ENCODE measurements around the gene RPN2.
"Not testable (repeated sequence)": the region's sequence is repeated elsewhere in the genome, so short reads cannot be mapped to it uniquely, and the experiment has no call there.

RPN2 gene

GRCh38 chr20:37178839-37179682 lies at the start of gene RPN2, which contains the start of gene MROH8:
Gene RPN2 (plus strand): TSS chr20:37179330. CDS start chr20:37179357, 27 bp downstream.
Gene MROH8 (minus strand): TSS chr20:37179548.
- intact Hi-C loops (cut with DNase I), result loop anchor here (5.0 kb wide), 1 partner anchor 82 kb away; the partner anchor contains the start of gene RBL1

GRCh38 chr20:37131486-37131885 lies 47.6 kb upstream of the RPN2 start:
- DNase-seq, result no peak
- intact Hi-C loops (cut with DNase I), result no loop called here

More at GRCh38 chr20:37178839-37179682, at the start of gene RPN2, which contains the start of gene MROH8:
- peak; percentile 98 to 100 (median 99) for DNase-seq

GRCh38 chr20:37133952-37134351 lies 45.2 kb upstream of the RPN2 start:
- intact Hi-C loops (cut with DNase I), result no loop called here
- DNase-seq, result no peak

DNA sequence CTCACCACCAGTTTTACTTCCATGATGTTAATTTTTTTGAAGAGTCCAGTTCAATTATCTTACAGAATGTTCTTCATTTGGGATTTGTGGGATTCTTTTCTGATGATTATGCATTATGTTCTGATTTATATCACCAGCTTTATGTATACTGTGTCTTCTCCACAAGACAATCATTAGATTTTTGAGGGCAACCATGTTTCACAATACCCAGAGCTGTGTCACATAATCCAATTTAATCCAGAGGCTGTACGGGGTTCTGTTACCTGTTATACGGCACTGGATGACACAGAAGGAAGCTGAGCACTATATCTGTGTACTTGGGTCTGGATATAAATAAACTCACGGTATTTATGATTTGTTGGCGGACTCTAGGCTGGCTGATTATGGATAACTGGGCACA lies 41.6 kb upstream of the RPN2 start:
- intact Hi-C loops (cut with DNase I), result no loop called here
- DNase-seq, result no peak

DNA sequence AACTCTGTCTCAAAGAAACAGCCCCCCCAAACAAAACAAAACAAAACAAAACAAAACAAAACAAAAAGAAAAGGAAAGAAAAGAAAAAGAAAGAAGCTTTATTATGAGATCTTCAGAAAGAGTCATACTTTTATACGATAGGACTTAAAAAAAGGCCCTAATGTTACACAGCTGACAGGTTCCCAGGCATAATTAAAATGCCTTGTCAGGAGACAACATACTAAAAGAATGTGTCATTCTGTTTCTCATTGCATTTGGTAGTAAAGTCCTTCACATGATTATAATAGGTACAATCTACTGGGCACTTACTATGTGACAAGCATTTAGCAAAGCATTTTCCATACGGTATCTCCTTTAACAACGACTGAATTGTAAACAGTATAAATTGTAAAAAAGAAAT lies 36.4 kb upstream of the RPN2 start:
- no peak for DNase-seq
- intact Hi-C loops (cut with DNase I), result no loop called here

- intact Hi-C loops (cut with DNase I), result no loop called here
- DNase-seq, result no peak
These were observed 34.2 kb upstream of the RPN2 start for GRCh38 chr20:37144856-37145404.

GRCh38 chr20:37147250-37147649 lies 31.9 kb upstream of the RPN2 start:
- DNase-seq, result no peak
- intact Hi-C loops (cut with DNase I), result no loop called here

GRCh38 chr20:37150864-37151263 lies 28.3 kb upstream of the RPN2 start:
- intact Hi-C loops (cut with DNase I); DNase-seq: not testable (repeated sequence)

DNA sequence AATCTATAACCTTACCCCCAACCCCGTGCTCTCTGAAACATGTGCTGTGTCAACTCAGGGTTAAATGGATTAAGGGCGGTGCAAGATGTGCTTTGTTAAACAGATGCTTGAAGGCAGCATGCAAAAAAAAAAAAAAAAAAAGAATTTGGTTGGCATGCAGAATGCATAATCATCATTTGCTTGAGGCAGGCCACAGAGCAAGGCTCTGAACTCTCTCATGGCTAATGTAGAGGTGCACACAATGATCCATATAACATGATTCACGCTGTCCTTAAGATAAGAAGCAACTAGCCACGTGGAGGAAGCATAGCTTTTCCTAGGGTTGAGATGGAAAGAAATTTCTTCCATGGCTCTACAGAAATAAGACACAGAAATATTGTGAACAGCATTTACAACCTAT lies 27.6 kb upstream of the RPN2 start:
- no peak for DNase-seq
- intact Hi-C loops (cut with DNase I), result no loop called here

- DNase-seq, result no peak
- intact Hi-C loops (cut with DNase I), result no loop called here
These were observed 26.8 kb upstream of the RPN2 start for GRCh38 chr20:37152284-37152683.

DNA sequence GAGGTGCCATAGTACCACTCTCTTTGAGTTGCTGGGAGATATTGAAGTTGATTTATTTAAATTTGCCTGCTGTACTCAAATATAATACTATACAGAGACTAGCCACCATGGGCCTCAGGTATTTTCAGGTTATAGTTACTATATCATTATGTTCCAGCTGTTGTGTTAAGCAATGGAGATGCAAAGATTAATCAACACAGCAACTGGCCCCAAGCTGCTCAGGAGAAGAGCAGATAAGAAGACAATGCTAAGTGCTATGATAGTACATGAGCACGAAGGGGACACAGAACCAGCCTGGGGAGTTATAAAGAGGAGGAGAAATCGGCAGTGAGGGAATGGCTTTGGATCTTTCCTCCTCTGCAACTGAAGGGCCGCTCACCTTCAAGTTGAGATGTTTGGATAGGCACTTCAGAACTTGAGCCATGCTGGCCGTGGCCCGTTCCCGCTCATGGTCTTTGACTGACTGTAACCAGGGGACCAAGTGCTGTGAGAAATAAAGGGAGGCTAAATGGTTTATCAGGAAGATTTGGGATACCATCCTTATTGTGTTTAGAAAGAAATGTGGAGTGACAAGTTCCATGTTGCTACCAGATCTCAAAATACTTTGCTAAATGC lies 24.3 kb upstream of the RPN2 start:
- intact Hi-C loops (cut with DNase I), result no loop called here
- DNase-seq, result no peak

DNA sequence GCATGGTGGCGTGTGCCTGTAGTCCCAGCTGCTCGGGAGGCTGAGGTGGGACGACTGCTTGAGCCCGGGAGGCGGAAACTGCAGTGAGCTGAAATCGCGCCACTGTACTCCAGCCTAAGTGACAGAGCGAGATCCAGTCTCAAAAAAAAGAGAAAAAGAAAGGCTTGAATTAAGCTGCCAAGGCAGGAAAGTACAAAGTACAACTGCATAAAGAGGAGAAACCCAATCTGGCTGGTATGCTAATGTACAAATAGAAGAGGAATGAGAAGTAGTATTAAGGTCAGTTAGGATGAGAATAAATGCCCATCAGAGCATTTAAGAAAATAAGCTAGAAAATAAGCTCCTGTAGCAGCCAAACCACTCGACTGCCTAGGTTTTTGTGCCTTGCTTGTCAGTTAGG lies 23.1 kb upstream of the RPN2 start:
- DNase-seq, result no peak
- intact Hi-C loops (cut with DNase I), result no loop called here

DNA sequence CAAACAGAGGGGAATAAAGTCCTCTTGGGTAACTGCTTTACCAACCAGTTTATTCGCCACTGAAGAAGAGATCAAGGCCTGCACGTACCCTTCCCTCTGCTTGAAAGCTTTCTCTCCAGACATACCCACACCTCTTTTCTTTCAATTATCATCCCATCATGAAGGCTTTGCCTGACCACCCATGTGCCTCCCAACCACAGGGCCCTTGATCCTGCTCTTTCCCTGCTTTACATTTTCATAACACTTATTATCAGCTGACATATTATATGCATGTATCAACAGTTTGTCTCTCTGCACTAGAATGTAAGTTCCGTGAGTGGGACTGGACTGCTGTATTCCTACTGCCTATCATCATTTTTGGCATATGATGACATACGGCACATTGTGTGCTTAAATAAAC lies 20.9 kb upstream of the RPN2 start:
- intact Hi-C loops (cut with DNase I), result no loop called here
- DNase-seq, result no peak

GRCh38 chr20:37160683-37161082 lies 18.4 kb upstream of the RPN2 start:
- intact Hi-C loops (cut with DNase I), result no loop called here
- no peak for DNase-seq

GRCh38 chr20:37161830-37162549 lies 17.1 kb upstream of the RPN2 start:
- intact Hi-C loops (cut with DNase I), result no loop called here
- peak in 25 of 42 donors; percentile 8 to 71 (median 35) for DNase-seq

- intact Hi-C loops (cut with DNase I), result no loop called here
- DNase-seq, result peak in 12 of 42 donors; percentile 7 to 47 (median 19)
These were observed 16.5 kb upstream of the RPN2 start for GRCh38 chr20:37162646-37163045.

GRCh38 chr20:37163832-37164554 lies 15.1 kb upstream of the RPN2 start:
- no peak for DNase-seq
- intact Hi-C loops (cut with DNase I), result no loop called here

- intact Hi-C loops (cut with DNase I), result no loop called here
These were observed 14.1 kb upstream of the RPN2 start for GRCh38 chr20:37165031-37165430.

DNA sequence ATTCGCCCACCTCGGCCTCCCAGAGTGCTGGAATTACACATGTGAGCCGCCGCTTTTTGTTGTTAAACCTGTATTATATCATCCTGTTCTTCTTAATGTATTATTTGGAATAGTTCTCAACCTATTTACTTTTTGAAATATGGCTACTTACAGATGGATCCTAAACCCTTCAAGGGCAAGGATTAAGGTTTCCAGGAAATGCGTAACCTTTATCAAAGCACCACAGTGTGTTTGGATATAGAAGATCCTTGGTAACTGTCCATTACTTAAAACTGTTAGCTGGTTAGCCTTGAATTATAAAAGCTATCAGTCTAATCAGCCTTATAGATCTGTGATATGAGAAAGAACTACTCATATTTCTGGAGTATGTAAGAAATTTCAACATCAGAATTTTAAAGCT lies 12.3 kb upstream of the RPN2 start:
- intact Hi-C loops (cut with DNase I), result no loop called here
- DNase-seq, result no peak

More at GRCh38 chr20:37165031-37165430, 14.1 kb upstream of the RPN2 start:
- DNase-seq, result no peak
